Endothelial cell of umbilical vein (primary cell): ENCODE data around the gene ZSCAN20. TPM values are rescaled to one million over a fixed set of nuclear protein-coding genes. Genes with fewer than 3 reads are reported as not detected.

ENCODE experiments used
- BruUV-seq: library from RNA; stranded (reverse); fragments of 400-500 nt; replicated peaks from 2 replicates; lab custom pipeline; 2021; lab: Mats Ljungman, UMichigan
- CTCF ChIA-PET: fragments of 300-600, 350-600 bp; sonication (Branson Sonifier 250); formaldehyde crosslinking; loops from one replicate; lab custom pipeline; 2021; ENCODE audit warnings: antibody characterized with exemption, inconsistent platforms; lab: Charles Lee
- POLR2A ChIA-PET: fragments of 300-600, 350-600 bp; sonication (Branson Sonifier 250); formaldehyde crosslinking; loops from one replicate; lab custom pipeline; 2021; ENCODE audit warnings: antibody characterized with exemption, inconsistent platforms; lab: Charles Lee
- DNase-seq: peaks from one replicate; pipeline ENCODE4 v3.0.0-alpha.2; 2011; ENCODE audit warnings: low read depth, low spot score
- FAIRE-seq: peaks from 2 replicates; lab custom pipeline; 2011; peaks lifted over from hg19 to GRCh38; lab: Jason Lieb, UNC
- H2AFZ ChIP-seq: 2 replicates; pipeline ENCODE4 v1.6.0; 2012; ENCODE audit warnings: low read depth, low read length, control low read depth, inconsistent platforms
- H3K27ac ChIP-seq: 2 replicates; pipeline ENCODE4 v1.5.1; 2011; ENCODE audit warnings: low read depth, mild to moderate bottlenecking, control low read depth, low read length, moderate library complexity; ENCODE audit not compliant: insufficient read depth
- H3K27me3 ChIP-seq, 2 experiments: 2 replicates each; pipeline versions ENCODE4 v1.6.0 to v1.6.1; 2011; ENCODE audit warnings: low read length in 2 of 2, mixed read lengths in 1 of 2; ENCODE audit not compliant: control insufficient read depth in 2 of 2, insufficient read depth in 2 of 2
- H3K36me3 ChIP-seq, 2 experiments: 2 replicates in 1 of 2; 3 replicates in 1 of 2; pipeline ENCODE4 v1.5.1; 2011; ENCODE audit warnings: low read length in 2 of 2, mild to moderate bottlenecking in 1 of 2, moderate library complexity in 1 of 2; ENCODE audit not compliant: control insufficient read depth in 2 of 2, insufficient read depth in 2 of 2; ENCODE audit errors: extremely low read depth in 1 of 2
- H3K4me1 ChIP-seq: 3 replicates; pipeline ENCODE4 v1.5.1; 2011; ENCODE audit warnings: mild to moderate bottlenecking, low read length; ENCODE audit not compliant: control insufficient read depth, insufficient read depth; ENCODE audit errors: extremely low read depth
- H3K4me2 ChIP-seq: 2 replicates; pipeline ENCODE4 v1.6.1; 2011; ENCODE audit warnings: low read length, control low read depth, mixed read lengths; ENCODE audit not compliant: insufficient read depth
- H3K4me3 ChIP-seq, 3 experiments: fragments of 200-600 bp in 1 of 3; sonication (generic), shearing (Covaris generic) in 1 of 3; replicated peaks in 1 of 3; 2 replicates each; pipeline ENCODE4 v1.5.1; 2011 to 2016; ENCODE audit warnings: control low read depth in 3 of 3, low read length in 3 of 3, mild to moderate bottlenecking in 2 of 3, inconsistent platforms in 1 of 3, low read depth in 1 of 3, moderate library complexity in 1 of 3; ENCODE audit not compliant: insufficient read depth in 1 of 3
- H3K79me2 ChIP-seq: 2 replicates; pipeline ENCODE4 v1.6.0; 2012; ENCODE audit warnings: low read length, inconsistent platforms; ENCODE audit not compliant: control insufficient read depth, insufficient read depth
- H3K9ac ChIP-seq: replicated peaks from 2 replicates; pipeline ENCODE3; 2011; ENCODE audit warnings: low read length, control low read depth; ENCODE audit not compliant: insufficient read depth; ENCODE audit errors: extremely low read depth
- H3K9me1 ChIP-seq: replicated peaks from 3 replicates; pipeline ENCODE4 v1.6.0; 2011; ENCODE audit warnings: mild to moderate bottlenecking, low read length; ENCODE audit not compliant: control insufficient read depth, insufficient read depth; ENCODE audit errors: extremely low read depth
- H3K9me3 ChIP-seq: replicated peaks from 2 replicates; pipeline ENCODE4 v1.5.1; 2012; ENCODE audit warnings: low read length, inconsistent platforms; ENCODE audit not compliant: control insufficient read depth, insufficient read depth
- H4K20me1 ChIP-seq: replicated peaks from 2 replicates; pipeline ENCODE3; 2011; ENCODE audit warnings: mild to moderate bottlenecking, low read length; ENCODE audit not compliant: control insufficient read depth, insufficient read depth; ENCODE audit errors: extremely low read depth
- EZH2 ChIP-seq: IDR thresholded peaks from 2 replicates; pipeline ENCODE4 v1.6.1; 2012; ENCODE audit warnings: borderline replicate concordance, low read depth, mild to moderate bottlenecking, moderate library complexity, low read length, inconsistent platforms; ENCODE audit not compliant: severe bottlenecking
- FOS ChIP-seq: IDR thresholded peaks from 2 replicates; pipeline ENCODE4 v1.6.1; 2011; ENCODE audit warnings: mild to moderate bottlenecking, low read length, moderate library complexity, borderline replicate concordance; ENCODE audit not compliant: insufficient read depth
- GATA2 ChIP-seq: IDR thresholded peaks from 2 replicates; pipeline ENCODE4 v1.7.0; 2011; ENCODE audit warnings: low read depth, mild to moderate bottlenecking, moderate library complexity, mixed read lengths, low read length; ENCODE audit not compliant: insufficient read length, insufficient read depth
- JUN ChIP-seq: IDR thresholded peaks from 2 replicates; pipeline ENCODE4 v1.6.1; 2011; ENCODE audit warnings: borderline replicate concordance, low read depth; ENCODE audit not compliant: insufficient read length, insufficient read depth
- MYC ChIP-seq: IDR thresholded peaks from one replicate; pipeline ENCODE4 v1.6.1; 2011; ENCODE audit warnings: mild to moderate bottlenecking, low read depth, low read length
- POLR2A ChIP-seq: IDR thresholded peaks from 2 replicates; pipeline ENCODE4 v1.6.1; 2012; ENCODE audit warnings: low read depth, mild to moderate bottlenecking, control low read depth, low read length
- POLR2AphosphoS5 ChIP-seq: IDR thresholded peaks from 2 replicates; pipeline ENCODE4 v1.6.1; 2012; ENCODE audit warnings: low read depth, mild to moderate bottlenecking, control low read depth, low read length, moderate library complexity; ENCODE audit not compliant: insufficient read depth
- dilution Hi-C: fragments of 300-500 bp; cut with MboI; formaldehyde crosslinking; loops from one replicate; pipeline ENCODE4 v1.15.0; 2019; ENCODE audit warnings: low sequenced_read_pairs; ENCODE audit not compliant: extremely low pct_ligation_motif_present
- intact Hi-C: fragments of 100-400 bp; cut with micrococcal nuclease; formaldehyde crosslinking; loops from one replicate; pipeline ENCODE4 v1.10.0; 2022
- polyA plus RNA-seq, 4 experiments: library from polyadenylated mRNA; depleted of rRNA in 3 of 4; stranded (reverse) in 3 of 4; unstranded in 1 of 4; fragments of >200 nt; gene quantifications; 2 replicates each; pipeline versions ENCODE4 v1.2.1 to v1.2.3, GENCODE V29; 2011 to 2012; ENCODE audit warnings: missing spikeins in 1 of 4
- total RNA-seq: library from RNA; stranded (reverse); gene quantifications from 2 replicates; pipeline ENCODE4 v1.2.3, GENCODE V29; 2021
- TF ChIP-seq, protein P1 (sequence below): IDR thresholded peaks from 2 replicates; pipeline ENCODE4 v1.6.1; 2011; ENCODE audit not compliant: insufficient read depth, insufficient read length
- TF ChIP-seq, protein P2 (sequence below), 2 donors: IDR thresholded peaks; 1 replicate in 1 of 2; 2 replicates in 1 of 2; pipeline ENCODE4 v1.5.1; 2011; ENCODE audit warnings: low read length in 2 of 2, mild to moderate bottlenecking in 2 of 2, moderate library complexity in 2 of 2, control low read depth in 1 of 2, inconsistent platforms in 1 of 2, low read depth in 1 of 2; ENCODE audit not compliant: insufficient read depth in 1 of 2; ENCODE audit errors: extremely low read depth in 1 of 2

ZSCAN20 gene
- total and polyA plus RNA-seq, 2 donors (not counting 3 experiments of a cell fraction or from before 2014, with no cell fraction given) = 1.2 to 5.8 TPM

DNA sequence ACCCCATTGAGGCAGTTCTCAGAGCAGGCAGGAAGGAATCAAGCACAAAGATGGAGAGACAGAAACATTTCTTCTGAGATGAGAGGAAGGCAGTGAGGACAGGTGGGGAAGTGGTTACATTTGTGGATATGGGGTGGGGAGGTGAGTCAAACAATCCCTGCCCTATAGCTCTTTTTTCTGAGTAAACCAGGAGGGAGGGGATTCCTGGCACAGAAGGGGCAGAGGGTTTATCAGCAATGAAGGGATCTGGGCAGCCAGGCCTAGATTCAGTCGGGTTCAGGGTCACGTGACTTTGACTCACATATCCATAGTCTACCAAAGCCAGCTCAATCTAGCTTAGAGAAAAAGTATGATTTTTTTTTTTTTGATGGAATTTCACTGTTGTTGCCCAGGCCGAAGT is 25.9 kb upstream of the ZSCAN20 start:
- Histone ChIP-seq H3K27me3 (no peaks in the 10 kb centered on the region), H3K9ac (no peak overlapping the region), H3K79me2 (no peaks in the 10 kb centered on the region), H3K4me1 (peaks cover 17% of the 10 kb centered on the region), H3K9me1 (no peaks in the 10 kb centered on the region), H3K36me3 (no peaks in the 10 kb centered on the region), H4K20me1 (no peaks in the 10 kb centered on the region), H3K9me3 (no peaks in the 10 kb centered on the region), H3K27ac (no peak overlapping the region), H3K4me3 (no peak overlapping the region), H2AFZ (no peak overlapping the region), H3K4me2 (no peak overlapping the region)
- FAIRE-seq = no peak
- no peak for DNase-seq
- dilution Hi-C loops = no loop called here
- ChIA-PET CTCF (interaction anchor here (1.1 to 6.8 kb wide), 2 partner anchors 9 kb away, joined by 3 to 26 read pairs; no protein-coding TSS in a partner anchor), POLR2A (interaction anchor here (0.6 kb wide), 1 partner anchor 189 kb away, joined by 3 read pairs; no protein-coding TSS in a partner anchor)
- intact Hi-C loops = no loop called here
- no TSS peak for BruUV-seq
- no peak for TF ChIP-seq POLR2A
- TF ChIP-seq, protein P1, sequence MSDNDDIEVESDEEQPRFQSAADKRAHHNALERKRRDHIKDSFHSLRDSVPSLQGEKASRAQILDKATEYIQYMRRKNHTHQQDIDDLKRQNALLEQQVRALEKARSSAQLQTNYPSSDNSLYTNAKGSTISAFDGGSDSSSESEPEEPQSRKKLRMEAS = no peak
- TF ChIP-seq, protein P2, sequence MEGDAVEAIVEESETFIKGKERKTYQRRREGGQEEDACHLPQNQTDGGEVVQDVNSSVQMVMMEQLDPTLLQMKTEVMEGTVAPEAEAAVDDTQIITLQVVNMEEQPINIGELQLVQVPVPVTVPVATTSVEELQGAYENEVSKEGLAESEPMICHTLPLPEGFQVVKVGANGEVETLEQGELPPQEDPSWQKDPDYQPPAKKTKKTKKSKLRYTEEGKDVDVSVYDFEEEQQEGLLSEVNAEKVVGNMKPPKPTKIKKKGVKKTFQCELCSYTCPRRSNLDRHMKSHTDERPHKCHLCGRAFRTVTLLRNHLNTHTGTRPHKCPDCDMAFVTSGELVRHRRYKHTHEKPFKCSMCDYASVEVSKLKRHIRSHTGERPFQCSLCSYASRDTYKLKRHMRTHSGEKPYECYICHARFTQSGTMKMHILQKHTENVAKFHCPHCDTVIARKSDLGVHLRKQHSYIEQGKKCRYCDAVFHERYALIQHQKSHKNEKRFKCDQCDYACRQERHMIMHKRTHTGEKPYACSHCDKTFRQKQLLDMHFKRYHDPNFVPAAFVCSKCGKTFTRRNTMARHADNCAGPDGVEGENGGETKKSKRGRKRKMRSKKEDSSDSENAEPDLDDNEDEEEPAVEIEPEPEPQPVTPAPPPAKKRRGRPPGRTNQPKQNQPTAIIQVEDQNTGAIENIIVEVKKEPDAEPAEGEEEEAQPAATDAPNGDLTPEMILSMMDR (IDR thresholded peaks at IDR 0.05; ENCODE audit: extremely low read depth in 1 of 2, insufficient read depth in 1 of 2, low read depth in 1 of 2, low read length in 2 of 2) = no peak
- TF ChIP-seq FOS = no peak
- TF ChIP-seq POLR2AphosphoS5 = no peak
- TF ChIP-seq GATA2 = no peak
- TF ChIP-seq MYC = no peak
- no peak for TF ChIP-seq EZH2
- no peak for TF ChIP-seq JUN
